Mesenteric fat pad (tissue), 1 donor: ENCODE data around the gene KDM4B. TPM values are rescaled to one million over a fixed set of nuclear protein-coding genes. Genes with fewer than 3 reads are reported as not detected.
"Not testable (repeated sequence)": the region's sequence is repeated elsewhere in the genome, so short reads cannot be mapped to it uniquely, and the experiment has no call there.

Experiments used
- DNase-seq: peaks from one replicate; pipeline ENCODE4 v3.0.0-alpha.2; 2020; ENCODE audit warnings: low spot score
- total RNA-seq: library from RNA; stranded (reverse); fragmentation: NEBNext Ultra II Directional; extraction: Animal tissue kit (Norgen Biotek cat#: 25700); gene quantifications from one replicate; pipeline ENCODE4 v1.2.1, GENCODE V29; 2021
- donor health status: DM: yes; HTN: yes; CAD: no.

KDM4B gene
- total RNA-seq, 1 donor from 2014 or later = 46.1 TPM

- no peak for DNase-seq
These were observed 178.4 kb downstream of the KDM4B start for GRCh38 chr19:5147074-5147977.

- DNase-seq = no peak
These were observed 179.3 kb downstream of the KDM4B start for GRCh38 chr19:5147978-5148793.

- no peak for DNase-seq
These were observed 179.9 kb downstream of the KDM4B start for GRCh38 chr19:5148794-5149190.

- DNase-seq = no peak
These were observed 180.6 kb downstream of the KDM4B start for GRCh38 chr19:5149508-5149907.

GRCh38 chr19:5149932-5150901 lies 181.3 kb downstream of the KDM4B start:
- DNase-seq = no peak

- DNase-seq = no peak
These were observed 182.2 kb downstream of the KDM4B start for GRCh38 chr19:5150902-5151741.

GRCh38 chr19:5152013-5152763 lies 183.3 kb downstream of the KDM4B start:
- no peak for DNase-seq

- no peak for DNase-seq
These were observed 184.0 kb downstream of the KDM4B start for GRCh38 chr19:5152767-5153532.

- no peak for DNase-seq
These were observed 184.8 kb downstream of the KDM4B start for GRCh38 chr19:5153601-5154128.

- no peak for DNase-seq
These were observed 185.4 kb downstream of the KDM4B start for GRCh38 chr19:5154129-5154798.

GRCh38 chr19:5154799-5155426 lies 186.0 kb downstream of the KDM4B start:
- DNase-seq = no peak

- DNase-seq = no peak
These were observed 186.8 kb downstream of the KDM4B start for GRCh38 chr19:5155586-5156210.

GRCh38 chr19:5156231-5156986 lies 187.5 kb downstream of the KDM4B start:
- DNase-seq = no peak

- DNase-seq = no peak
These were observed 188.3 kb downstream of the KDM4B start for GRCh38 chr19:5157186-5157585.

GRCh38 chr19:5158549-5159134 lies 189.7 kb downstream of the KDM4B start:
- not testable (repeated sequence) for DNase-seq
